Fibroblast of gingiva (primary cell): ENCODE results near the gene LPIN2.
A peak's percentile ranks its signal among the peaks of the same experiment; 100 is the strongest.
"Not testable (repeated sequence)": the region's sequence is repeated elsewhere in the genome, so short reads cannot be mapped to it uniquely, and the experiment has no call there.

ENCODE experiments used
- DNase-seq: peaks from one replicate; pipeline ENCODE4 v3.0.0-alpha.2; 2011; ENCODE audit warnings: low read depth

Gene LPIN2

DNA sequence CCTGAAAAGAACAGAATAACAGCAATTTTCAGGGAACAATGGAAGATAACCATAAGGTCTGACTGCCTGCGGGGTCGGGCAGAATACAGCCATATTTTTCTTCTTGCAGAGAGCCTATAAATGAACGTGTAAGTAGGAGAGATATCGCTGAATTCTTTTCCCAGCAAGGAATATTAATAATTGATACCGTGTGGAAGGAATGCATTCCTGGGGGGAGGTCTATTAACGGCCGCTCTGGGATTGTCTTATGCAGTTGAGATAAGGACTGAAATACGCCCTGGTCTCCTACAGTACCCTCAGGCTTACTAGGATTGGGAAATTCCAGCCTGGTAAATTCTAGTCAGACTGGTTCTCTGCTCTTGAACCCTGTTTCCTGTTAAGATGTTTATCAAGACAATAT, 9.2 kb downstream of the LPIN2 start:
- DNase-seq, result not testable (repeated sequence)

DNA sequence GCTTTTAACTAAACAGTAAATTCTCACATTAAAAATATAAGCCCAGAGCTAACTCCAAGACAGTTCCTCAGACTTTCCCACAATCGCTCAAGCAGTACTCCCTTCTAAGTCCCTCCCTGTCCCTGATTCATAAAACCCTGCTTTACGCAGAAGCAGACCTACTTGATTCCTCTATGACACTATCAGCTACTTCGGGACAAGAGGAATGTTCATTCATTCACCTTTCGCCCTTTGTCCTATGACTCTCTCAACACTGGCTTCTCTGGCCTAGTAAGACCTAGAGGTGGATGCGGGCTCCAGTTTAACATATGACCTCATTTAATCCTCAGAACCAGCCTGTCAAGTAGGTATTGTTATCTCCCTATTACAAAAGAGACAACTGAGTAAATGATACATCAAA, 10.2 kb downstream of the LPIN2 start:
- no peak for DNase-seq

DNA sequence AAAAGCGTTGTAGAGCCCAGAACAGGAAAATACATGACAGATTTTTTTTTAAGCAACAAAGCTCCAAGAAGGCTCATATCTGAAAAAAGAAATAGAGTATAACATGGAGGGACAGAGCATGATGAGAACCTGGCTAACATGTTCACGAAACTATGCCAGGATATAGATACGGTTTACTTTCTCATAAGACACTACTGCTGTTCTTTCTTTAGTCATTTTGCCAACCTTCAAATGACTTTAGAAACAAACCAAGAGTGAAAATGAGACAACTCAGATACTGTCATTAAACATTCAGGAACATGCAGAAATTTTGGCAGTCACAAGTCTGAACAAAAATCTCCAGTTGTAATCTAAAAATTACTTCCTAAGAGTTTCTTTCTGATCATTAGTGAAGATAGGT, 14.3 kb downstream of the LPIN2 start:
- DNase-seq, result no peak

DNA sequence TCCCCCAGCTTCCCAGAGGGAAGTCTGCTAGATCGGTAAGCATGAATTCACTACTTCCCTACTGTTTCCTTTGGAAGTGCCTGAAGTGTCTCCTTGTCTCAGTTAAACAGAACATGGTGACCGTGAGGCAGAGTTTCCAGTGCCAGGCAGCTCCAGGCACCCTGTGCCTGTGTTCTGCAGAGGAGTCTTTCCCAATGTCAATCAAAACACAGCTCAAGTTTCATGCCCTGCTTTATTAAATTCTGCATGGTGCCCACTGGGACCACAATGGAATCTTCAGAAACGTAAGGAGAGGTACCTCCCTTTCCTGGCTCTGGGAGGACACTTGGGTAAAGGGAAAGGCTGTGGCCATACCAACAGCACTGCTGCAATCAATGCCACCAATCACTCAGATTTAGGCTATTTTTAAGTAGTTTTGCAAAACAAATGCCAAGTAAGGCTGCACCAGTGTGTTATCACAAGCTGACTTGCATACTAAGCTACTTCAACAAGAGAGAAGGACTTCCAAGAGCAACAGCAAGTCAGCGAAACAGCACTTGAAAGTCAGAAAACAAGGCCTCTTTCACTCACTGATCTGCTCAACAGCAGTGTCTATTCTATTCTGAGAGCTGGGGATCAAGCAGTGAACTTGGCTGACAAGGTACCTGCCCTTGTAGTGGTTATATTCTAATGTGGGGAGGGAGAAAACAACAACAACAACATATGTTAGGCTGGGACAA, 14.9 kb downstream of the LPIN2 start:
- peak; percentile 84 for DNase-seq

DNA sequence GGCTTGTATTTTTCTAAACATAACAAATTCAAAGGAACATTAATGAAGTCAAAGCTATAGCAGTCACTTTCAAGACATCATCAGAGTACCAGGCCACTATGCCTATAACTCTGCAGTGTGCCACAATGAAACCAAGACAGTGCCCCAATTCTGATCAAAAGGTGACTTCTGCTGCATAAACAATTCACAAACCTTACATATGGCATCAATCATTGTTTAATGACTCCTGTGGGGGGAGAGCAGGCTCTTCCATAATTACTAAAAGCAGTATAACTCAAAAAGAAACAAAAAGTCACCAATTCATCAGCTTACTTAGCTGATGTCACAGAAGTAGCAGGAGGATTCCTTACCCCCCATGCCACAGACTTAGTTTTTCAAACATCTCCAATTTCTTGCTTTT, 15.5 kb downstream of the LPIN2 start:
- no peak for DNase-seq

DNA sequence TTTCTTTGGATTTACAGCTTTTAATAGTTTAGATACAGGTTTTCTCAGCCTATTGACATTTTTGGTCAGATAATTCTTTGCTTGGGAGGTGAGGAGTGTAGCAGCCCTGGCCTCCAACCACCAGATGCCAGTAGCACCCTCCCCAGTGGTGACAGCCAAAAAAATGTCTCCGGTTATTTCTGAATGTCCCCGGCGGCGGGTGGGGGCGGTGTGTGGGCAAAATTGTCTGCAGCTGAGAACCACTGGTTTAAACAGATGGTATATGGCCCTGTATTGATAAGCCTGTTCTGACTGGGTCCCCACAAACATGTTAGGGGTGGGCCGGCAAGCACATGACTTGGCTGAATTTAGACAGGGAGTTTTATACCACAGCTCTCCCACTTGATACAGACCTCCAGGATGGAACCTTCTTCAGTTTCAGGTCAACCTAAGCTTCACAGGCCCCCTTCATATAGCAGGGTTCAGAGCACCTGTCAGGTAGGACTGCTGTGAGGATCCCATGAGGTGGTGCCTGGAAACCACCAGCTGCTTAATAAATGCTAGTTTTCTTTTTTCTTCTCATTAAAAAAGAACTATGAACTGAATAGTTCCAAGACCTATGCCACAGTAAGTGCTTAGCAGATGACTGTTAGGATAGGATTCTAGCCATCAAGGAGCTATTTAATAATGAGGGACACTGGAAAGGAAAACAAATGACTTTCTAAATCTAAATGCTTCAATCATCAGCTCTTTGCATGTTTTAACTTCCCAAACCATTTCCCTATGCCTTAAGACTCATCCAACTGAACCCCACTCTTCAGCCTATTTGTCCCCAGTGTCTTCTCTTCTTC, 18.1 kb downstream of the LPIN2 start:
- DNase-seq, result no peak

DNA sequence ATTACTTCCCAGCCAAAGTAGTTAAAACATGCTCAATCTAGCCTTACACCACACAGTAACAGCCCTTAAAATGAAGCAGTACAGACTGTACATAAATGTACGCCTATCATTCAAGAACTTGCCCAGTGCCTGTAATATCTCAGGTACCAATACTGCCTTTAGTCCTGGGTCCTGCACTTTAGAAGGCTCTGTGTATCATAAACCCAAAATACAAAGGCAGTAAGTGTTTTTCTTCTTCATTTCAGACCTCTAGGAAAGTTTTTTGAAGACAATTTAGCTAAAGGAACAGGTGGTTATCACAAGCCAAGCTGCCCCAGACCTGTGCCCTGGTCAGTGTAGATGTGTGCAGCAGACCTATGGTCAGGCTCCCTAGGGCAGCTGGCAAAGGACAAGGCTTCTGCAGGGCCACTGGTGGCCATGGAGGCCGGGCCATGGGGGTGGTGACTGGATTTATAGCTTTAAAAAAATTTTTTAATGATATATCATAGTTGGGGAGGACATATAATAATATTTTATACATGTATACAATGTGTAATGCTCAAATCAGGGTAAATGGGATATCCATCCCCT, 18.8 kb downstream of the LPIN2 start:
- DNase-seq, result no peak

DNA sequence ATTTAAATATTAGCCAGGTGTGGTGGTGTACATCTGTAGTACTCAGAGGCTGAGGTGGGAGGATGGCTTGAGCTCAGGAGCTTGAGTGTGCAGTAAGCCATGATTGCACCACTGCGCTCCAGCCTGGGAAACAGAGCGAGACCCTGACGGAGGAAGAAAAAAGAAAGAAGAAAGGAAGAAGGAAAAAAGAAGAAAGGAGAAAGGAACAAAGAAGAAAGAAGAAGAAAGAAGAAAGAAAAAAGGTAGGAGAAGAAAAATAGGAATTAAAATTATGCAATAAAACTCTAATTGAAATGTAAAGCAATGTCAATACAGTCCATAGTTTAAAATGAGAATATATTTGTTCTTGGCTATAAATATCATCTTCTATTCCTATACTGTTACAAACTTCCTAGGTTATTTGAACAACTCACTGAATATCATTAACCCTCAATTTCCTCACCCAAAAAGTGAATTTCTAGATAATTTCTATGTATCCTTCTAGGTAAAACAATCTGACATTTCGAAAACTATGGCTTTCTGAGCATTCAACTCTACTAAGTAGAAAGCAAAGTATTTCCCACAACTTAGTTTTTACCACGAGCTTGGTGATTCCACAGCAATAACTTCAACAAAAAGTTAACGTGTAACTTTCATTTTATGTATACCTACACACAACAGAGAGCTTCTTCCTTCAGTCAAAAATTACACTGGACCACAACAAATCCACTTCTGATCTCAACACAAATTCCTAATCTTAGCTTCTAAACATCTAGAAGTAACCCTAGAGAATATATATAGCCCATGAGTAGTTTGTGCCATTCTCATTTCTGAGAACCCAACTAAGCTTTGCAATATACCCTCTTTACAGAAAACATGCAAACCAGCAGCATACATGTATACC, 19.7 kb downstream of the LPIN2 start:
- DNase-seq, result no peak

DNA sequence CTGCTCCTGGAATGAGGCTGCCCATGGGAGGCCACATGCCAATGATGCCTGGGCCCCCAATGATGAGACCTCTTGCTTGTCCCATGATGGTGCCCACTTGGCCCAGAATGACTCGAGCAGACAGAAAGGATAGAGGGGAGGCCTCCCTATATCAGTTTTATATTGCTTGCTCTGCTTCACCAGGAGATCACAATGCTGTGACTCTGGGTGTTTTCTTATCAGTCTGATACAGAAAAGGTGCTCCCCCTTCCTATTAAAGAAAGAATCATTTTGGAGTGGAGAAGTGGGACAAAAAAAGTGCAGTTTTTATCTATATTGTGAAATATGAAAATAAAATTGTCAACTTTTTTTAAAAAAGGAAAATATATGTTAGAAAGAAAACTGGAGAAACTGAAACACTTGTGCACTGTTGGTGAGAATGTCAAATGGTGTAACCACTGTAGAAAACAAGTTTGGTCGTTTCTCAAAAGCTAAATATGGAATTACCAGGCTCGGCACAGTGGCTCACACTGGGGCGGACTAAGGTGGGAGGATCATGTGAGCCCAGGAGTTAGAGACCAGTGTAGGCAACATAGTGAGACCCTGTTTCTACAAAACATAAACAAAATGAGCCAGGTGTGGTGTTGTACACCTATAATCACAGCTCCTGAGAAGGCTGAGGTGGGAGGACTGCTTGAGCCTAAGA, 21.8 kb downstream of the LPIN2 start:
- no peak for DNase-seq

DNA sequence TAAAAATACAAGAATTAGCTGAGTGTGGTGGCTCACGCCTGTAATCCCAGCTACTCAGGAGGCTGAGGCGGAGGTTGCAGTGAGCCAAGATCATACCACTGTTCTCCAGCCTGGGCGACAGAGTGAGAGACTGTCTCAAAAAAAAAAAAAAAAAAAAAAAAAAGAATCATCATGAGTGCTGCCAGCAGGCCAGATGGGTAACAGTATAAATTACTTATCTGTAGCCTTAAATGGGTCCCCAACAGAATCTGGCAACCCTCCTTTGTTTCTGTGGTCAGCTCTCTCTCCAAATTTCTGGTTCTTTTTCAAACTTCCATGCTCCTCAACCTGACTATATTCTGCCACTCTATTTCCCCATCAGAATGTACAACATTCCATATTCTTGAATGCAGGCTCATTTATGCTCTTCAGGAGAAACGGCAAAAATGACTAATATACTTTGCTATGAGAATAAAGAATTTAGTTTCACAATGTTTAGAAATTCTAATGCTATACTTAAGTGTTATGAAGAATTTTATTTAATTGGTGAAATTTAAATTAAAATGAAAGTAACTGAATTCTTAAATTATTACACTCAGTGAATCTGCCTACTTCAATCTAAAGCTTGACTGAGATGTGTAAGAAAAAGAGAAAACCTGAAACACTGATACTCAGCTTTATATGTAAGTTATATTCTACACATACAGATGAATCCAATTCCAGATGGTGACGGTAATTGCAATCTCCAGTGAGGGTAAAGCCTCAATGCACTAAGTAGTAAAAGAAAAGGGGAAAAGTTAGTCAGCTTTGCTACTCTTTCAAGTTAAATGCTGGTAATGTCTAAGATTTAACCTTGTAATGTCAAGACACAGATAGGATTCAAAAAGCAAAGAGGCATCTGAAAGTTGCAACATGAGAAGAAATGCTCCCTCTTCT, 24.8 kb downstream of the LPIN2 start:
- DNase-seq, result peak; percentile 85

DNA sequence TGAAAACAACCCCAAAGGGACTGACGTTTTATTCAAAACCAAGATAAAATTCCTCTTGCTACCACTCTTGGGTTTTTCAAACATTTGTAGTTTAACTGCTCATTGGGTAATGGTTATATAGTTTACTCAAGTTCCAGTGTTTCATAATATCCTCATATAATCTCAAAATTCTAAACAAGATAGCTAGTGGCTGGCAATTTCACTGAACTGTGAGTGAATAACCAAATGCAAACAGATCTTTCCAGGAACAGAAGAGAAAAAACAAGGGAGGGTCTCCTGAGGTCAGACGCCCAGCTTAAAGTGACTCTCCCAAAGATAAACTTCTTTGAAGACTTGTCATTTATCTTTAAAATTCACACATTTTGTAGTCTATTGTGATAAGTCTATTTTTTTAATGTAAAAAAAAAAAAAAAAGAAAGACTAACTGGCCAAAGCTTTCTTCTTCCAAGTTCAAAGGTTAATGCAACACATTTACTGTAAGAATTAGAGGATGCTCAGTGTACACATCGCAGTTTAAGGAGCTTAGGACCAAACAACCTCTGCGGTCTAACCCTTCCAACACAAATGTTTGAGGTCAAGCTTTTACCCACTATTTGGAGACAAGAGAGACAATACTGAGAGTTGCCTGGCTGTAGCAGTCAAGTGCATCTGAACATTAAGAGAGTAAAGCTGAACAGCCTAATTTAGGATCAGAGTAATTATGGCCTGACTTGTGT, 26.6 kb downstream of the LPIN2 start:
- no peak for DNase-seq

DNA sequence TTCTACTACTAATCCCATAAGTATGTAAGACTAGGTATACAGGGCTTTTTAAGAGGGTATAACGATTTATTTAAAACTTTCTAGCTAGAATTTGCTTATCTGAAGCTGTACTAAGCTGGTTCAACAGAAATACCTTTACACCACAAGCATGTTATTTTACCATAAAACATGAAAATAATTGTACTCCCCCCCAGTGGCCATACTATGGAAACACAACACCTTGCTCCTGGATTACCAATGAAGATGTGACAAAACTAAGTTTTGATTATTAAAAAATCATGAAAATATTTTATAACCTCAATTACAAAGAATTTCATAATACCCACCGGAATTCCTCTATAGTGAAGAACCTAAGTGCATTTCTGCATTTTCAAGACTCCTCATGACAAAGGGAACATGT, 27.3 kb downstream of the LPIN2 start:
- DNase-seq, result no peak

DNA sequence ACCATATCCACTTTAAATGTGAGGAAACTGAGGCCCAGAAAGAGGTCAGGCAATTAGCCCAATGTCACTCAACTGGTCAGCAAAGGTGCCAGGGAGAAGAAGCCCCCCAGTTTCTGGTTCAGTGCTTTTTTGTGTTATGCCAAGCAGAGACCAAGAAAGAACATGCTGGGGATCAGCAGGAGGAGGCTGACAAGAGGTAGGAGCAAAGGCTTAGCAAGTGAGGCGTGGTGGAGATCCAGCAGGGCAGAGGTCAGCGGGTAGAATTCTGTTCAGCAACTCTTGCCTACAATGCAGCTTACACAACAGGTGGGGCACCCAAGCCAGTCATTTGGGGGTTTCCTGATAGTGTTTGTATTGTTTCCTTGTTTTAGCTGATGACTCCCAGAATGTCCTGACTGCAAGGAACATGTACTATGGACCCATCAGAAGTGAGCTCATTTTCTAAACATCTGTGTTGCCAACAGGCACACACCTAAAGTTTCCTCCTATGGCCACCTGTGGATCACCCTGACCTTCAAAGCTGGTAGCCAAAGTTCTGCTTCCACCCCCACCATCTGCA, 28.2 kb downstream of the LPIN2 start:
- DNase-seq, result no peak

DNA sequence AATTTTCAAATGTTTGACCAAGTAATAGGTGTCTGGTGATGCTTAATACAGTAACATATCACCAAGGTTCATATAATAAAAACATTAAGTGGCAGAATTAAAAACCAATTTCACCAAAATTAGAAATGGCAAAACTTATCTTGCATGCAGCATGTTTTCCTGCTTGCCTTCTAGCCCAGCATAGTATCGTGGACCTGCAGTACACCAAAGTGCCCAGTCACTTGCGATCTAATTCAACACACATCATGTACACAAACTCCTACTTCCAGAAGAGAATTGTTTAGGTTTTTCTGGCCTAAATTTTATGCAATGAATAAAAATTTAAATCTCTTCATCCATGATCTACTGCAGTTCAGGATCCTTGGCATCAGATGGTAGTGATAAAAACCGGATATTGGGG, 28.9 kb downstream of the LPIN2 start:
- no peak for DNase-seq

DNA sequence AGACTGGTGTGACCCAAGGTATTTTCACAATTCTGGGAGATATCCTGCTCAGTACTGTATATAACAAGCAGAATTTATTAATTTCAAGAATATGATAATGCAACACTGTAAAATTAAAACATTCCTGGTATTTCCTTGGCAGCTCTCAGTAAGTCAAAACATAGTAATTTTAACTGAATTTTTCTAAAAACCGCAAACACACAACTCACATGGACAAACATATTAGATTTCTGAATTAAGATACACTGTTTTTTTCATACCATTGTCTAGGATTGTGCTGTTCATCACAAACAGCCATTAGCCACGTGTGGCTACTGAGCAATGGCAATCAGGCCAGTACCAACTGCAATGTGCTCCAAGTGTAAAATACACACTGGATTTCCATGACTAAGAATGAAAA, 29.6 kb downstream of the LPIN2 start:
- peak; percentile 80 for DNase-seq

DNA sequence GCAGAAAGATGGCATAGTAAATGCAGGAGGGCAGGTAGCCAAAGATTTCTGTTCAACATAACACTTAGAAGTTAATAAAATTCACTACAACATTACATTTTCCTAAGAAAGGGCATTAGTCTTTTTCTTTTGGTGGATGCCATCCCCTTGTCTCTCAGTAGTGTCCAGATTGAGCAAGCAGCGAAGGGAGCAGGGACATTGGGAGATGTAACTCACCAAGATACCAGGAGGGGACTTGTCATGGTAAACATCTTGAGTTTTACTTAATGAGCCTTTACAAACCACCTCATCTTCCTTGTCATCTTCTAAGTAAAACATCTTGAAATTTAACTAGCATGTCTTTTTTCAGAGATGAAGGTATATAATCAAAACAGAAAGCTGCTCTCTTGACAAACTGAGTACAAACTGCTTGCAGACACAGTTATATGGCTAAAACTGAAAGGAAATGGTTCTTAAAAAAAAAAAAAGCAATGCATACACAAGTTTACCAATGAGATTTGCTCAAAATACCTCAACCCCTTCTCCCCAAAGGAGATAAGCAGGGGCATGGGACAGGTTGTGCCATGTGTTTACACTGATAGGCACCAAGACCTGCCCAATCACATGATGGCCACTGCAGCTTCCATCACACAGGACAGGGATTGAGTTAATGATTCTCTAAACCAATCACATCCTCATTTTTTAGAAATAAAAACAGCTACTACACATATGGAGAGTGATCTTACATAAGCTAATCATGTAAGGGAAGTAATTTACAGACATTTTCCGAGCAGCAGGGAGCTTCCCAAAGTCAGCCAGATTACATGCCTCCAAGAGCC, 30.3 kb downstream of the LPIN2 start:
- DNase-seq, result no peak

DNA sequence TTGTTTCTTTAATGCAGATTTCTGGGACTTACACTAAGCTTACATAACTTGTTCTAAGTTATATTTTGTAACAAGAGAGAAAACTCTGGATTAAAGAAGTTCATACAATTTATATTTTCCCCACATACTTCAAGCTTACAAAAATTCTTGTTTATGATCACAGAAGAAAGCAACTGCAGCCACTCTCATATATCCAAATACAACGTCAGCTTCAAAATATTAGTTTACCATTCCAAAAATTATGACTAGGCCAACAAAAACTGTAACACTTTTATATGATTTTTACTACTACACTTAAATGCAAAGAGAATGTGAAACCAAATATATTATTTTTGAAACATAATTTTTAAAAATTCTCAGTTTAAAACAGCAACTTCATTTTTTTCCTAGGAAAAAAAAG, 30.9 kb downstream of the LPIN2 start:
- DNase-seq, result no peak

DNA sequence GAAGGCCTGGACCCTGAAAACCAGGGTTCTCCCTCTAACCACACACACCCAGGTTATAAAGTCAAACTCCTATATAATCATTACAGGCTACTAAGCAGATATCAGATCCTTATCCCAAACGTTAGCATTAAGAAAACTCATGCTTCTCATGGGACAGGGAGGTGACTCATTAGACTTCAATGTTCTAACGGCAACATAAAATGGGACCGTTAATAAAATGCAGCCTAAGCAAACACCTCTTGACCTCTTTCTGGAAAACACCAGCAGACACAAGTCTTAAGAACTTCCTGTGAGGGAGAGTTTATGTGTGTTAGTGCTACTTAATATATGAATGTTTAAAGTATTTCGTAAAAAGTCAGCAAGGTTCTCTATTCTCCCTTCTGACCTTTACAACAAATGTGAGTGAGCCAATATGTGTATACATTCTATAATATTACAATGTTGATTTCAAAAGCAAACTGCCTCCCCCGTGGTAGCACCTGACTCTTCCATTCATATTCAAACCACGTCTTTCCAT, 31.7 kb downstream of the LPIN2 start:
- DNase-seq, result peak; percentile 85
